Kidney glomerular epithelial cell (primary cell): ENCODE results near the gene LRRC70.
"Not testable (repeated sequence)": the region's sequence is repeated elsewhere in the genome, so short reads cannot be mapped to it uniquely, and the experiment has no call there.

Experiments
- DNase-seq: peaks from one replicate; lab custom pipeline; 2025; lab: John Stamatoyannopoulos, UW

The LRRC70 gene

GRCh38 chr5:62606878-62607277 is 28.3 kb downstream of the LRRC70 start:
- DNase-seq, result no peak

GRCh38 chr5:62607615-62608014 is 29.0 kb downstream of the LRRC70 start:
- no peak for DNase-seq

GRCh38 chr5:62608529-62609511 is 30.2 kb downstream of the LRRC70 start:
- no peak for DNase-seq

GRCh38 chr5:62614355-62614754 is 35.7 kb downstream of the LRRC70 start:
- DNase-seq, result no peak

GRCh38 chr5:62616615-62617277 is 38.1 kb downstream of the LRRC70 start:
- DNase-seq, result no peak

- no peak for DNase-seq
Measured at GRCh38 chr5:62617943-62618342, 39.3 kb downstream of the LRRC70 start.

- no peak for DNase-seq
Measured at GRCh38 chr5:62620761-62621160, 42.1 kb downstream of the LRRC70 start.

GRCh38 chr5:62621280-62621679 is 42.7 kb downstream of the LRRC70 start:
- no peak for DNase-seq

- DNase-seq, result no peak
Measured at GRCh38 chr5:62623271-62623670, 44.7 kb downstream of the LRRC70 start.

GRCh38 chr5:62624436-62624835 is 45.8 kb downstream of the LRRC70 start:
- DNase-seq, result not testable (repeated sequence)

- DNase-seq, result no peak
Measured at GRCh38 chr5:62626534-62626933, 47.9 kb downstream of the LRRC70 start.

GRCh38 chr5:62627121-62627520 is 48.5 kb downstream of the LRRC70 start:
- DNase-seq, result no peak

- DNase-seq, result no peak
Measured at GRCh38 chr5:62627901-62628300, 49.3 kb downstream of the LRRC70 start.
